H7 (cell line): Measurements from ENCODE around the gene HSPG2. TPM values are rescaled to one million over a fixed set of nuclear protein-coding genes. Genes with fewer than 3 reads are reported as not detected.
A peak's percentile ranks its signal among the peaks of the same experiment; 100 is the strongest.

Experiments
- DNase-seq: peaks from one replicate; pipeline ENCODE4 v3.0.0; 2012
- H3K27me3 ChIP-seq: 2 replicates; pipeline ENCODE4 v1.6.0; 2011; ENCODE audit warnings: mild to moderate bottlenecking, low read length; ENCODE audit not compliant: control insufficient read depth, insufficient read depth
- H3K36me3 ChIP-seq: replicated peaks from 2 replicates; pipeline ENCODE4 v1.5.1; 2011; ENCODE audit warnings: low read length; ENCODE audit not compliant: control insufficient read depth, insufficient read depth
- H3K4me3 ChIP-seq: 2 replicates; pipeline ENCODE4 v1.5.1; 2011; ENCODE audit warnings: low read depth, mild to moderate bottlenecking, control low read depth, low read length, moderate library complexity; ENCODE audit not compliant: insufficient read depth
- total RNA-seq: library from RNA; depleted of rRNA; stranded (reverse); fragments of >200 nt; shearing (Covaris generic); gene quantifications from 2 replicates; pipeline ENCODE4 v1.2.3, GENCODE V29; 2014

The HSPG2 gene
- total RNA-seq, 1 experiment from 2014 or later: 49.2 TPM

DNA sequence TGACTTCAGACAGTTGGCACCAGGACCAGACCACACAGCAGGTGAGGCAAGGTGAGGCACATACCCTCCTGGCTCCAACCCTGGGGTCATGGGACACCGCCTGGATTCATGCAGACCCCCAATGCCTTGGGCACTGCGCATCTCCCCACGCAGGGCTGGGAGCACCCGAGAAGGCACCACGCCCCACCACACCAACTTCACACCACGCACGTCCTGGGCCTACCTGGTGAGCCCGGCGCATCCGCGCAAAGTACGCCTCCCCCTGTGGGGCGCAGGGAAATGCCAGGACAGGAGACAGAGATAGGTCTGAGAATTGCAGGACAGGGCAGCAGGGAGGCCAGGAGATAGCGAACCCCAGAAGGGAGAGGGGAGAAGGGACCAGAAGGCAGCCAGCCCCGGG is 66.5 kb downstream of the HSPG2 start:
- no peak for DNase-seq
- H3K4me3 ChIP-seq: no peak overlapping the region
- H3K36me3 ChIP-seq: peaks cover 21% of the 10 kb centered on the region
- H3K27me3 ChIP-seq: no peaks in the 10 kb centered on the region

DNA sequence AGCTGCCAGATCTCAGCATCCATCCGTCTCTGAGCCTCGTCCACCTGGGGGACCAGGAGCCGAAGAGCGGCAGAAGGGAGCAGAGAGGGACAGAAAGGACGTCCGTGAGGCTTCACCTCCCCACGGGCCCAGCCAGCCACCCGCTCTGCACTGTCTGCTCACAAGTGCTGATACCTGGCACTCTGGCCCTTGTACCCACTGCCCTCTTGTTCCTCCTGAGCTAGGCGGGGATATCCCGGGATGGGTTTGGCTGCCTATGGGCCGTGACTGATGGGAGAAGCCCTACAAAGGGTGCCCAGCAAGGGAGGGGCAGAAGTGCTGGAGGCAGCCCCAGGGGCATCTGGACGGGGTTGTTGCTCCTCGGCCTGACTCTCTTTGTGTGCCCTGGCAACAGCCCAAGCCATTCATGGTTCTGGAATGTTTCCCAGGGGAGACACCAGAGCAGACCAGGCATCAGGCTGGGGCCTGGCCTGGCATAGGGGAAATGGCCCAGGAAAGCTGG is 67.4 kb downstream of the HSPG2 start:
- Histone ChIP-seq H3K27me3 (no peaks in the 10 kb centered on the region), H3K36me3 (peaks cover 21% of the 10 kb centered on the region), H3K4me3 (no peak overlapping the region)
- no peak for DNase-seq

DNA sequence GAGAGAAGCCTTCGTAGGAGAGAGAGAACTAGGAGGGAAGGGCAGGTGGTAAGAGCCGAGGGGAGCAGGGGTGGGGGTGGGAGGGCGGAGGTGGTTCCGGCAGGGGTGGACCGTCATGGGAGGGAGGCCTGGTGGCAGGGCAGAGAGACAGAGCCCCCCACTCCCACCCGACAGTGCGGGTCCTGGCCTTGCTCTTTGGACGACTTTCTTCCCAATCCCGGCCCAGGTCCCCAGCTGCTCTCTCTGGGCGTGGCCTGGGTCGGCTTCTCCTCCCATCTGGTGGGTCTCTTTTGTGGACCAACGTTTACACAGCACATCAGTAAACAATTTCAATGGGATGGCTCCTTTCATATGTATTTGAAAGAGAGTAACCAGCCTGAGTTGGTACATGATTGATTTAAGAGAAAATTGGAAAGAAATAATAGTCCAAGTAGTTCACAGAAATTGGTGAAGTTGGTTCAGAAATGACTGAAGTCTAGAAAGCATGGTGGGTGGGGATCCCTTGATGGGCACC is 68.1 kb downstream of the HSPG2 start:
- DNase-seq: no peak
- no peaks in the 10 kb centered on the region for H3K27me3 ChIP-seq
- H3K36me3 ChIP-seq: peaks cover 21% of the 10 kb centered on the region
- H3K4me3 ChIP-seq: no peak overlapping the region

DNA sequence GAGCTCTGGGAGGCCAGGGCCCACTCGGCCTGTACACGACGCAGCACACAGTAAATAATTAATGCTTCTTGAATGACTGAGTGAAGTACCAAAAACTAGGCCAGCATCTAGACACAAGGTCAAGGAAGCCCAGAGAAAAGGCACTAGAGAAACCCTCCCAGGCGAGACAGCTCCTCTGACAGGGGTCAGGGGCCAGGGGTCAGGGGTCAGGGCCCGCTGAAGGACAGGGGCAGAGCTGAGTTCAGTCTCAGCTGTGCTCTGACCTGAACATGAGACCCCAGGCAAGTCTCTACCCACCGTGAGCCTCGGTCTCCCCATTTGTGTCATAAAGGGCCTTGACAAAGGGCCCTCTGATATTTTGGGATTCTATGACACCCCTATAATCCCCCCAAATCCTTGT is 68.6 kb downstream of the HSPG2 start:
- Histone ChIP-seq H3K4me3 (no peak overlapping the region), H3K36me3 (peaks cover 21% of the 10 kb centered on the region), H3K27me3 (no peaks in the 10 kb centered on the region)
- no peak for DNase-seq

DNA sequence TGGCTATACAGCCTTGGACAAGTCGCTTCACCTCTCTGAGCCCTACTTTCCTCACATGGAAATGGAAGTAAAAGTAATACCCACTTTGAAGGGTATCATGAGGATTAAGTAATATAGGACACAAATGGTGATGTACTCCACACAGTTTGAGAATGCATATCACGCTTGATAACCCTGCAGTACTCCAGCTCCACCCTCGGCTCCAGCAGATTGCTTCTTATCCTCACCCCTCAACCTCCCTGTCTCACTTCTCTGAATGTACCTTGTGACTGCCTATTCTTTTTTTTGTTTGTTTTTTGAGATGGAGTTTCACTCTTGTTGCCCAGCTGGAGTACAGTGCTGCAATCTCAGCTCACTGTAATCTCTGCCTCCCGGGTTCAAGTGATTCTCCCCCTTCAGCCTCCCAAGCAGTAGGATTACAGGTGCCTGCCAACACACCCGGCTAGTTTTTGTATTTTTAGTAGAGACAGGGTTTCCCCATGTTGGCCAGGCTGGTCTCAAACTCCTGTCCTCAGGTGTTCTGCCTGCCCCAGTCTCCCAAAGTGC is 69.6 kb downstream of the HSPG2 start:
- no peak overlapping the region for H3K4me3 ChIP-seq
- H3K36me3 ChIP-seq: peaks cover 21% of the 10 kb centered on the region
- no peaks in the 10 kb centered on the region for H3K27me3 ChIP-seq
- DNase-seq: no peak

DNA sequence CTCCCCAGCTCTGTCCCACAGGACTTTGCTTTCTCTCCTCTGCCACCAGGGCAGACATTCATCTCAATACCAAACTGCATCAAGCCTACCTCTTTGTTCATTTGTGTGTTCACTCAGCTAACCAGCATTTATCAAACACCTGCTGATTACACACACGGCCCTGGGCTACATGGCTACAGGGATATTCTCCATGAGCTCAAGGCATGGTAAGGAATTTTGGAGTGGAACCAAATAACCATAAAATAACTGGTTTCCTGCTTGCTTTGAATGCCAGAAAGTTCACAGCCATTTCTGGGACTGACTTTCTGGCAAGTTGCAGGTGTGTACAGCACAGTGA is 70.4 kb downstream of the HSPG2 start:
- no peak for DNase-seq
- no peak overlapping the region for H3K4me3 ChIP-seq
- H3K27me3 ChIP-seq: no peaks in the 10 kb centered on the region
- H3K36me3 ChIP-seq: peaks cover 20% of the 10 kb centered on the region

DNA sequence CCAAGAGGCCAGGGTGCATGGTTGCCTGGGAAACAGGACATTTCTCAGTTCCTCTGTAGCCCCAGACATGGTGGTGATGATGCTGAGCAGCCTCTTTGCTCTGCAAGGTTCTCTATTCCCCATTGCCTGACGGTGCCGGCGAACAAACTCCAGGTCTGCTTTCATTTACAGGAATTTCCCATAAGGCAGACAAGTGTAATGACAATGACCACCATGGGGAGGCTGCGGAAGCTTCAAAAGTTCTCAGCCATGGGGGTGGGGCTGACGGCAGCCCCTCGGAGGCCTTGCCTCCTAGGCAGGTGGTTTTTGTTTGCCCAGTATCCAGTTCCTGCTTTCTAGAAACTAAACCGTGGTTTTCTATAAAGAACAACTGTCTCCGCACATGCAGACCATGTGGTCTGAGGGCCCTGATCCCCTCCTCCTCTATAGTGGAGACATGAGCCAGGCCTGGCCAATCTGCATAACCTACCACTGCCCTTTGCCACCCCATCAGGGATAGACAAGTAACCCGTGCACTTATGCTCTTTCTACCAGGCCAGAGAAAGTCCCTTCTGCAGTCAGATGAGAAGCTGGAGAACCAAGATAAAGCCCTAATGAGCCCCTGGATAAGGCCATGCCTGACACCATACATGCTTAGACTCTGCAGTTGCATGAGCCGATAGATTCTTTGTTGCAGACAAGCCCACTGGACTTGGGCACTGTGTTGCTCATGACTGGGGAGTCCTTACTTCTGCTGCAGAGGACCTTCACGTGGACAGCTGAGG is 71.0 kb downstream of the HSPG2 start:
- DNase-seq: peak; percentile 95
- no peak overlapping the region for H3K4me3 ChIP-seq
- peaks cover 20% of the 10 kb centered on the region for H3K36me3 ChIP-seq
- no peaks in the 10 kb centered on the region for H3K27me3 ChIP-seq

DNA sequence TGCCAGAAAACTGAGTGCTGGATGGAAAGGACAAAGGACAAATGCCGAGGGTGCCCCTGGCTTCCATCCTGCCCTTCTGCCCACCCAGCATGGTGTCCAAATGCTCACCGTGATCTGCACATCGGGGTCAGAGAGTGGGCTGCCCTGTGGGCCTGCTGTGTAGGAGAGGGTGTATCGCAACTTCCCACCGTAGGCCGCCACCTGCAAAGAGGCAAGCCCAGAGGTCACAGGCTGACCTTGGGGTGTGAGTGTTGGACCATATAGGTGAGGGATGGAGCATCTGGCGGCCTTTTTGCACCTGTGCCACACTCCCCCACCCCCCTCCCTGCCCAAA is 71.5 kb downstream of the HSPG2 start:
- DNase-seq: no peak
- Histone ChIP-seq H3K36me3 (peaks cover 21% of the 10 kb centered on the region), H3K4me3 (no peak overlapping the region), H3K27me3 (no peaks in the 10 kb centered on the region)

DNA sequence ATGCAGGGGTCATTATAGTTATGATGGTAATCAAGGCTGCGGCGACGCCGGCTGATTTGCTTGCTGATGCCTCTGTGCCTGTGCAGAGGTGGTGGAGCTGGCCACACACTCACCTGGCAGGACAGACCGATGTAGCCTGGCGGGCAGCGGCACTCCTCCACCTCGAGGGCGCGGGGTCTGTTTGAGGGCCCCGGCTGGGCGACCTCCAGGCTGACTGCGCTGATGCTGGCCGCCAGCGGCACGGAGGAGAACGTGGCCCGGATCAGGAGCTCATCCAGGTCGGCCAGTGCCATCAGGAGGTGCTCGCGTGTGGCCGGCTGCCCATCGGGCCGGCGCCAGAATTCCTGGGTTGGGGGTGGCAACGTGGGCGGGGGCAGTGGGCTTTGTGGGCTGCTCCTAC is 72.4 kb downstream of the HSPG2 start:
- H3K4me3 ChIP-seq: no peak overlapping the region
- H3K27me3 ChIP-seq: no peaks in the 10 kb centered on the region
- no peak for DNase-seq
- peaks cover 19% of the 10 kb centered on the region for H3K36me3 ChIP-seq

DNA sequence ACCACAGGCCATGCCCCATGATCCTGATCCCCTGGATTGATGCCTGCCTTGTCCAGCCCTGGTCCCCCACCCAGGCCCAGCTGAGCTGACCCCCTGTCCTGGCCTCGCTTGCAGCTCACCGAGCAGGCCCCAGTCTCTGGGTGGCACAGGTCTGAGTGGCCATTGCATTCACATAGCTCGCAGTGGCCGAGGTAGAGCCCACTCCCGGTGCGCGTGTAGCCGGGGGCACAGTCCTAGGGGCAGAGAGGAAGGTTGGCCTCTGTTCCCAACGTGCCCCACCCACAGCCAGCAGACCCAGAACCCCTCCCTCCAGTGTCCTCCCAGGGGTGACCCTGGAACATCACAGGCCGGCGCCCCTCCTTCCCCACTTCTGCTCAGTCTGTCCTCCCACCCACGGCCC is 73.1 kb downstream of the HSPG2 start:
- Histone ChIP-seq H3K4me3 (no peak overlapping the region), H3K36me3 (peaks cover 19% of the 10 kb centered on the region), H3K27me3 (no peaks in the 10 kb centered on the region)
- no peak for DNase-seq

DNA sequence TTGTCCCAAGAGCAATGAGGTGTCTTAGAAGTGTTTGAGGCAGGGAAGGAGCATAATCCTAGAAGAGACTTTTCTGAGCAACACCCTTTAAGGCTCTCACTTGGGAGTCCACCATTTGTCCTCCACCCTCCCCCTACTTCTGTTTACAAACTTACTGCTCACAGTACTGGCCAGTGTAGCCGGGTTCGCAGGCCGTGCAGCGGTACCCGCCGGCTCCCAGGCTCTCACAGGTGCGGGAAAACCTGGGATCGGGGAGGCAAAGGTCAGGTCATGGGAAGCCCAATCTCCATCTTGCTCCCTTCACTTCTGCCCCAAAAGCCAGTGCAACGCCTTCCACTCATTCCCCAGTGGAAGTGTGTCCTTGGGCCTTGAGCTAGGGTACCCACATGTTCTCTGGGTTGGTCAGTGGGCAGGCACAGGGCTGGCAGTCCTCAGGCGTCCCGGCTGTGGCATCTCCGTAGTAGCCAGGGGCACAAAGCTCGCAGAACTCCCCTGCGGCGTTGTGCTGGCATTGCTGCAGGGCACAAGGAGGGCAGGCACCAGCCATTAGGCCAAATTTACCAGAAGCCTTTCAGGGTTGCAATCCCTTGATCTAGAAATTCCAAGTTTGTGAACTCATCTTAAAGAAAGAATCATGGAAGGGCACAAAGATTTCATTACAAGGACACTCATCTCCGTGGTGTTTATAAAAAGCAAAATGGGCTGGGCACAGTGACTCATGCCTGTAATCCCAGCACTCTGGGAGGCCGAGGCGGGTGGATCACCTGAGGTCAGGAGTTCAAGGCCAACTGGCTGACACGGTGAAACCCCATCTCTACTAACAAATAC is 75.3 kb downstream of the HSPG2 start:
- Histone ChIP-seq H3K36me3 (peaks cover 24% of the 10 kb centered on the region), H3K27me3 (no peaks in the 10 kb centered on the region), H3K4me3 (no peak overlapping the region)
- DNase-seq: no peak

DNA sequence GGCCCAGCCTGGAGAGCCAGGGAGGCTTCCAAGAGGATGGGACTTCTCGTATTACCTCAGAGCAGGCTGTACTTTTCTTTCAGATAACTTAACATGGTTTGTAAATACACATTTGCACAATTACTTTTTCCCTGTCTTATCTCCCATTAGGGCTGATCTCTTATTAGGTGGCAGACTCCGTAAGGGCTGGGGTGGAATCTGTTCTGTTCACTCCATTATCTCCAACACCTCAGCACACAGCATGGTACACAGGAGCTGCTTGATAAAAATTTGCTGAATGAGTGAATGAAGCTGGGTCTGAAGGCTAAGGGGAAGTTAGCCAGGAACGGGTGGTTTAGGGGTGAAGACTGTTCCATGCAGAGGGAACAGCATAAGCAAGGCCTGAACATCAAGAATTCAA is 76.1 kb downstream of the HSPG2 start:
- peaks cover 28% of the 10 kb centered on the region for H3K36me3 ChIP-seq
- no peak overlapping the region for H3K4me3 ChIP-seq
- H3K27me3 ChIP-seq: no peaks in the 10 kb centered on the region
- no peak for DNase-seq

DNA sequence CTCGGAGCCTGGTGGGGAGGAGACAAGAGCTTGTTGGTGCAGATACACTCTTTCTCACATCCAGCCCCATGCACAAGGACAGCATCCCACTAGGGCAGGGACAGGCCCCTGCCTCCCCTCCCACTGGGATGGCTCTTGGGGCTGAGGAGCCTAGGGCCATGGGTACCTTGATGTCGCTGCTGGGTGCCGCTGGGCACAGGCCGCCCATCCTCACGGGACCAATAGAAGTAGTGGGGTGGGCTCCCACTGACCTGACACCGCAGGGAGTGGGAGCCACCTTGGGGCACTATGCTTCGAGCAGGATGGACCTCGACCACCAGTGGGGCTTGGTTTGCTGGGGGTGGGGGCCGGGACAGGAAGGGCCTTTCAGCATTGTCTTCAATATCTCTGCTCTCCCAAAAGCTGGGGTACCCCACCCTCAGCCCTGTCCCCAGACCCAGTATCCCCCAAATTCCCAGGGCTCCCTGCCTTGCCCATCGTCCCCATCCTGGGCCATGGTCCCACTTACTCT is 77.4 kb downstream of the HSPG2 start:
- Histone ChIP-seq H3K27me3 (no peaks in the 10 kb centered on the region), H3K36me3 (peaks cover 28% of the 10 kb centered on the region), H3K4me3 (no peak overlapping the region)
- no peak for DNase-seq

DNA sequence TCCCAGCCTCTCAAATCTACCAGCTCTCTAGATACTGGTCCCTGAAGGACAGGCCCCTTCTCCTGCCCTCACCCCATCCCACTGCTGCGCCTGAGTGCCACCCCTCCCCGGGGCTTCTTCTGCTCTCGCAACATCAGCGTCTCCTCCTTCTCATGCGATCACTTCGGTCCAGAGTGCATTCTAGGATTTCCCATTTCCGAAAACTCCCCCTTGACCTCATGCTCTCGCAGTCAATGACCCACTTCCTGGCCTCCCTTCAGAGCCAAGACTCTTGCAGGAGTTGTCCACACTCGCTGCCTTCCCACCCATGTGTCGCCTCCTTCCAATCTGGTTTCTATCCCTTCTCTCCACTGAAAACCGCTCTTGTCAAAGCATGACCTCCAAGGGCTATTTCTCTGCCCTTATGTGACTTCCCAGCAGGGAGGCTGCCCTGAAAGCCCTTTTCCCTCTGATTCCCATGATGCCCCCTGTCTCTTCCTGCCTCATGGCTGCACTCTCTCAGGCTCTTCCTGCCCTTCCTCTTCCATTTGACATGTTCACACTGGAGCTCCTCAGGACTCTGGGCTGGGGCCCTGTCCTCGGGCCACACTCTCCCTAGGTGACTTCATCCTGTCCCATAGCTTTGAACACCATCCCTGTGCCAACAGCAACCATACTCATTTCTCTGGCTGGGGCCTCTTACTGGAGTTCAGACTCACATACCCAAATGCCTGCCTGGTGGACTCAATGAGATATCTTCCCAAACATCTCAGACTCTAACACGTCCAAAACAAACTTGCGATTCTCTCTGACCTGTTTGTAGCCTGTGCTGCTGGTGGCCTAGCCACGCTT is 79.1 kb downstream of the HSPG2 start:
- H3K4me3 ChIP-seq: no peak overlapping the region
- no peaks in the 10 kb centered on the region for H3K27me3 ChIP-seq
- DNase-seq: no peak
- H3K36me3 ChIP-seq: peaks cover 28% of the 10 kb centered on the region
